Measurements from ENCODE around the gene DAP. TPM values are rescaled to one million over a fixed set of nuclear protein-coding genes. Genes with fewer than 3 reads are reported as not detected.
"Not testable (repeated sequence)": the region's sequence is repeated elsewhere in the genome, so short reads cannot be mapped to it uniquely, and the experiment has no call there.

DAP gene
- total RNA-seq, 1 experiment from 2014 or later: 108 TPM

GRCh38 chr5:10719965-10720364 is 41.1 kb downstream of the DAP start:
- DNase-seq (ENCODE audit: low read depth, low spot score): peak; percentile 98
- peaks cover 15% of the 10 kb centered on the region for H3K4me1 ChIP-seq (ENCODE audit: control insufficient read depth, insufficient read depth, low read length)
- TF ChIP-seq REST (IDR thresholded peaks at IDR 0.05; ENCODE audit: insufficient read depth in 1 of 2, low read depth in 2 of 2, low read length in 1 of 2) (no peak), POLR2AphosphoS5 (IDR thresholded peaks at IDR 0.05; ENCODE audit: low read depth, low read length) (peak; percentile 42; the same call in 1 of the 2 replicates), SIN3A (IDR thresholded peaks at IDR 0.05; ENCODE audit: borderline replicate concordance, insufficient read depth, low read depth, low read length) (no peak)
- no peak overlapping the region for H3K27ac ChIP-seq (ENCODE audit: low read length)
- peak; percentile 90 for ATAC-seq
- BruUV-seq (replicated peaks): no TSS peak
- in situ Hi-C loops (cut with HindIII; ENCODE audit: low pct_unique_long_range_greater_than_20kb, low sequenced_read_pairs) (no loop called here), intact Hi-C loops (cut with micrococcal nuclease; ENCODE audit: unreplicated experiment) (no loop called here)
- no peaks in the 10 kb centered on the region for H3K9me3 ChIP-seq (ENCODE audit: control insufficient read depth, insufficient read depth, low read depth, low read length)
- ChIA-PET CTCF (no interaction called here), POLR2A (no interaction called here)
- no peaks in the 10 kb centered on the region for H3K36me3 ChIP-seq (ENCODE audit: control insufficient read depth, insufficient read depth, low read length)
- no peaks in the 10 kb centered on the region for H3K27me3 ChIP-seq (ENCODE audit: control insufficient read depth, insufficient read depth, low read length)
- no peak overlapping the region for H3K4me3 ChIP-seq (ENCODE audit: low read depth in 2 of 2, low read length in 2 of 2)

GRCh38 chr5:10718617-10719016 is 42.4 kb downstream of the DAP start:
- H3K4me1 ChIP-seq (ENCODE audit: control insufficient read depth, insufficient read depth, low read length); H3K9me3 ChIP-seq (ENCODE audit: control insufficient read depth, insufficient read depth, low read depth, low read length); H3K27me3 ChIP-seq (ENCODE audit: control insufficient read depth, insufficient read depth, low read length); H3K36me3 ChIP-seq (ENCODE audit: control insufficient read depth, insufficient read depth, low read length); H3K27ac ChIP-seq (ENCODE audit: low read length); in situ Hi-C loops (cut with HindIII; ENCODE audit: low pct_unique_long_range_greater_than_20kb, low sequenced_read_pairs); DNase-seq (ENCODE audit: low read depth, low spot score); CTCF ChIA-PET; BruUV-seq (replicated peaks); H3K4me3 ChIP-seq (ENCODE audit: low read depth in 2 of 2, low read length in 2 of 2); POLR2A ChIA-PET; ATAC-seq; intact Hi-C loops (cut with micrococcal nuclease; ENCODE audit: unreplicated experiment): not testable (repeated sequence)

- intact Hi-C loops (cut with micrococcal nuclease; ENCODE audit: unreplicated experiment); POLR2A ChIA-PET; ATAC-seq; H3K4me1 ChIP-seq (ENCODE audit: control insufficient read depth, insufficient read depth, low read length); H3K27me3 ChIP-seq (ENCODE audit: control insufficient read depth, insufficient read depth, low read length); H3K27ac ChIP-seq (ENCODE audit: low read length); CTCF ChIA-PET; H3K36me3 ChIP-seq (ENCODE audit: control insufficient read depth, insufficient read depth, low read length); BruUV-seq (replicated peaks); H3K9me3 ChIP-seq (ENCODE audit: control insufficient read depth, insufficient read depth, low read depth, low read length); in situ Hi-C loops (cut with HindIII; ENCODE audit: low pct_unique_long_range_greater_than_20kb, low sequenced_read_pairs); DNase-seq (ENCODE audit: low read depth, low spot score); H3K4me3 ChIP-seq (ENCODE audit: low read depth in 2 of 2, low read length in 2 of 2): not testable (repeated sequence)
Measured at GRCh38 chr5:10716825-10717224, 44.2 kb downstream of the DAP start.

- ATAC-seq (no peak), DNase-seq (ENCODE audit: low read depth, low spot score) (no peak)
- no peaks in the 10 kb centered on the region for H3K36me3 ChIP-seq (ENCODE audit: control insufficient read depth, insufficient read depth, low read length)
- no TSS peak for BruUV-seq (replicated peaks)
- H3K27me3 ChIP-seq (ENCODE audit: control insufficient read depth, insufficient read depth, low read length): no peaks in the 10 kb centered on the region
- ChIA-PET CTCF (no interaction called here), POLR2A (no interaction called here)
- H3K4me1 ChIP-seq (ENCODE audit: control insufficient read depth, insufficient read depth, low read length): no peaks in the 10 kb centered on the region
- in situ Hi-C loops (cut with HindIII; ENCODE audit: low pct_unique_long_range_greater_than_20kb, low sequenced_read_pairs): no loop called here
- no peak overlapping the region for H3K4me3 ChIP-seq (ENCODE audit: low read depth in 2 of 2, low read length in 2 of 2)
- H3K9me3 ChIP-seq (ENCODE audit: control insufficient read depth, insufficient read depth, low read depth, low read length): no peaks in the 10 kb centered on the region
- H3K27ac ChIP-seq (ENCODE audit: low read length): no peak overlapping the region
- intact Hi-C loops (cut with micrococcal nuclease; ENCODE audit: unreplicated experiment): no loop called here
- TF ChIP-seq SIN3A (IDR thresholded peaks at IDR 0.05; ENCODE audit: borderline replicate concordance, insufficient read depth, low read depth, low read length): no peak
- TF ChIP-seq REST (IDR thresholded peaks at IDR 0.05; ENCODE audit: insufficient read depth in 1 of 2, low read depth in 2 of 2, low read length in 1 of 2): no peak
- TF ChIP-seq POLR2AphosphoS5 (IDR thresholded peaks at IDR 0.05; ENCODE audit: low read depth, low read length): no peak
- no peak for TF ChIP-seq TCF7L2 (IDR thresholded peaks at IDR 0.05; ENCODE audit: low read depth, low read length)
- TF ChIP-seq CTCF (IDR thresholded peaks at IDR 0.05): no peak
Measured at GRCh38 chr5:10715605-10716290, 45.3 kb downstream of the DAP start.
